HepG2 (cell line): ENCODE results near the gene PTPN3. TPM values are rescaled to one million over a fixed set of nuclear protein-coding genes. Genes with fewer than 3 reads are reported as not detected.
A peak's percentile ranks its signal among the peaks of the same experiment; 100 is the strongest.

Experiments used
- AHDC1 ChIP-seq: sonication (generic); formaldehyde crosslinking; IDR thresholded peaks from 2 replicates; pipeline ENCODE4 v1.5.1; 2020; ENCODE audit warnings: mild to moderate bottlenecking, missing genetic modification reagents, borderline replicate concordance
- CBFB ChIP-seq: sonication (generic); formaldehyde crosslinking; IDR thresholded peaks from 2 replicates; pipeline ENCODE4 v1.4.0; 2020; ENCODE audit warnings: missing genetic modification reagents
- EHMT2 ChIP-seq: fragments of 200-600 bp; sonication (generic); IDR thresholded peaks from 2 replicates; pipeline ENCODE4 v1.7.0; 2017; ENCODE audit warnings: antibody characterized with exemption, low read depth, low read length, borderline replicate concordance
- GATAD2A ChIP-seq: IDR thresholded peaks from 2 replicates; pipeline ENCODE4 v1.6.1; 2016
- KDM4B ChIP-seq: sonication (generic); formaldehyde crosslinking; IDR thresholded peaks from 2 replicates; pipeline ENCODE4 v1.4.0; 2020; ENCODE audit warnings: missing genetic modification reagents
- KDM5B ChIP-seq: sonication (generic); formaldehyde crosslinking; IDR thresholded peaks from 2 replicates; pipeline ENCODE4 v1.4.0; 2020; ENCODE audit warnings: missing genetic modification reagents, mild to moderate bottlenecking, borderline replicate concordance
- KLF16 ChIP-seq, 2 experiments: sonication (generic) in 1 of 2; formaldehyde crosslinking in 1 of 2; IDR thresholded peaks; 2 replicates each; pipeline versions ENCODE4 v1.6.1 to v1.8.0; 2016 to 2023; ENCODE audit warnings: missing genetic modification reagents in 2 of 2, missing compliant biosample characterization in 1 of 2
- PREB ChIP-seq: sonication (generic); formaldehyde crosslinking; IDR thresholded peaks from 2 replicates; pipeline ENCODE4 v1.4.0; 2020; ENCODE audit warnings: missing genetic modification reagents
- SUZ12 ChIP-seq: fragments of 150-350 bp; IDR thresholded peaks from 2 replicates; pipeline ENCODE4 v1.6.1; 2014; ENCODE audit warnings: low read depth, low read length
- ZC3H13 ChIP-seq: sonication (generic); formaldehyde crosslinking; IDR thresholded peaks from 2 replicates; pipeline ENCODE4 v1.8.1; 2023; ENCODE audit warnings: mild to moderate bottlenecking, missing genetic modification reagents, moderate library complexity
- ZNF557 ChIP-seq: sonication (generic); formaldehyde crosslinking; IDR thresholded peaks from 2 replicates; pipeline ENCODE4 v1.4.0; 2020; ENCODE audit warnings: missing genetic modification reagents
- ZNF775 ChIP-seq: sonication (generic); formaldehyde crosslinking; IDR thresholded peaks from 2 replicates; pipeline ENCODE4 v1.4.0; 2020; ENCODE audit warnings: missing genetic modification reagents, mild to moderate bottlenecking, moderate library complexity, borderline replicate concordance
- ZNF792 ChIP-seq: IDR thresholded peaks from 2 replicates; pipeline ENCODE4 v1.6.1; 2016
- ZNF839 ChIP-seq: sonication (generic); formaldehyde crosslinking; IDR thresholded peaks from 2 replicates; pipeline ENCODE4 v1.4.0; 2020; ENCODE audit warnings: missing genetic modification reagents, mild to moderate bottlenecking, borderline replicate concordance
- ZXDC ChIP-seq: sonication (generic); formaldehyde crosslinking; IDR thresholded peaks from 2 replicates; pipeline ENCODE4 v1.5.0; 2020; ENCODE audit warnings: mild to moderate bottlenecking, missing genetic modification reagents
- polyA plus RNA-seq, 8 experiments: library from polyadenylated mRNA; depleted of rRNA in 3 of 8; stranded (reverse) in 7 of 8; unstranded in 1 of 8; fragments of >200 nt; fragmentation: Illumina TruSeq in 4 of 8; extraction: Trizol in 4 of 8; gene quantifications; 2 replicates each; pipeline versions ENCODE4 v1.2.1 to v1.2.3, GENCODE V29; 2011 to 2016; ENCODE audit warnings: low read depth in 4 of 8, missing spikeins in 1 of 8, mixed read lengths in 1 of 8; ENCODE audit not compliant: insufficient read depth in 1 of 8
- total RNA-seq, 5 experiments: library from RNA; depleted of rRNA; stranded (reverse); fragments of >200 nt; fragmentation: Illumina TruSeq; extraction: Trizol; gene quantifications; 2 replicates each; pipeline ENCODE4 v1.2.3, GENCODE V29; 2016; ENCODE audit warnings: low read depth in 1 of 5

Gene PTPN3
- total and polyA plus RNA-seq, 2 of the 13 experiments (the other 11 are each of a cell fraction or from before 2014, with no cell fraction given): 5.6 to 20.5 TPM

- TF ChIP-seq AHDC1 (CRISPR knock-in tag) (0 out of 2 replicates have a peak, but pooled peaks have one; percentile 18), SUZ12 (no peak), EHMT2 (no peak), ZXDC (no peak), ZNF775 (CRISPR knock-in tag) (no peak), PREB (CRISPR knock-in tag) (no peak), KDM4B (CRISPR knock-in tag) (no peak), KDM5B (CRISPR knock-in tag) (no peak), ZNF839 (no peak), KLF16 (CRISPR knock-in tag; IDR thresholded peaks at IDR 0.05) (0 out of 4 replicates have a peak, but pooled peaks of 1 of the 2 experiments have one; percentile 24), ZNF792 (peak; percentile 36; the same call in 1 of the 2 replicates), GATAD2A (CRISPR knock-in tag) (peak; percentile 82), ZNF557 (CRISPR knock-in tag) (no peak), CBFB (CRISPR knock-in tag) (peak; percentile 46; the same call in 1 of the 2 replicates), ZC3H13 (CRISPR knock-in tag) (no peak)
- TF ChIP-seq, all 625 proteins: peak for 20
Measured at GRCh38 chr9:109335929-109336328, 162.2 kb downstream of the PTPN3 start (continued).
